T-helper 2 cell treated with Interferon-gamma antibody and Interleukin-4, amounts not matched to agents 5 μg/mL and 100 μg/mL, for 36 hours (primary cell): ENCODE measurements around the gene DST.

ENCODE experiments used
- DNase-seq: peaks from one replicate; pipeline ENCODE4 v3.0.0; 2021; ENCODE audit warnings: low spot score
- H3K27ac Mint-ChIP-seq: one replicate; pipeline ENCODE4 v1.8.0; 2021; ENCODE audit warnings: mild to moderate bottlenecking, mixed read lengths
- H3K27me3 Mint-ChIP-seq: one replicate; pipeline ENCODE4 v1.8.0; 2021; ENCODE audit warnings: low read depth, mixed read lengths
- H3K36me3 Mint-ChIP-seq: one replicate; pipeline ENCODE4 v1.8.0; 2021; ENCODE audit warnings: low read depth, mixed read lengths
- H3K4me1 Mint-ChIP-seq: one replicate; pipeline ENCODE4 v1.8.0; 2021; ENCODE audit warnings: low read depth, mixed read lengths
- H3K4me3 Mint-ChIP-seq: one replicate; pipeline ENCODE4 v1.8.0; 2022; ENCODE audit warnings: mild to moderate bottlenecking, moderate library complexity, mixed read lengths
- H3K9me3 Mint-ChIP-seq: one replicate; pipeline ENCODE4 v1.8.0; 2021; ENCODE audit warnings: mixed read lengths

Gene DST

DNA sequence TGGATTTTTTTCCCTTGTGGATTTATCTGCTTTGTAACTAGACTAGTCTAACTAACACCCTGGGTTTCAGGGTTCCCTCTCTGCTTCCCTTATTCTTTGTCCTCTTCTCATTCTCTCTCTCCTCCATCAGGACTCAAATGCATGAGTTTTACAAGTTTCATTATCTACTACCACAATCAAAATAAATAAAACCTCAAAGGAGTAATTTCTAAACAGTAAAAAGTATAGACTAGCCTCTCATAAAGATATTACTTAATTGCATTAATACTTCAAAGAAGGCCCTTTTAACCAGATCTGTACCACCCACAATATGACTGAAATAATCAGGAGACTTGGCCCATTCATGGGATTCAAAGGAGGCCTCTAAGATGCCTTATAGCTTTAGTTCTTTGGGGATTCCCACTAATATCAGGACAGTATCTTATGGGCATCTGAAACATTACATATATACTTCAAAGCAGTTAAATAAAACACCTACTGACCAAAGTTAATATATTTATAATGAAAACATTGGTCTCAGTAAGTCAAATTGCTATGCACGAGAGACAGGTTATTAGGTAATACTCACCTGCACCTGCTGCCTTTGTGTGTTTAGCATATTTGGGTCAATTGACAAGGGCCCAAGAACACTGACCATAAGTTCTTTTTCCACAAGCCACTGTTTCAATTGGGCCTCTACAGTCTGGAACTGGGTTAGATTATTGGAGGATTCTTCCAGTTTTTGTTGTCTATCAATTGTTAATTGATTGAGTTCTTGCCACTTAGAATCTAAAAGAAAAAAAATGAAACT lies 85.7 kb downstream of the DST start:
- H3K4me3 Mint-ChIP-seq, result no peak overlapping the region
- peaks cover 2% of the 10 kb centered on the region for H3K27me3 Mint-ChIP-seq
- no peak for DNase-seq
- no peak overlapping the region for H3K27ac Mint-ChIP-seq
- H3K36me3 Mint-ChIP-seq, result no peaks in the 10 kb centered on the region
- no peaks in the 10 kb centered on the region for H3K4me1 Mint-ChIP-seq
- no peaks in the 10 kb centered on the region for H3K9me3 Mint-ChIP-seq

DNA sequence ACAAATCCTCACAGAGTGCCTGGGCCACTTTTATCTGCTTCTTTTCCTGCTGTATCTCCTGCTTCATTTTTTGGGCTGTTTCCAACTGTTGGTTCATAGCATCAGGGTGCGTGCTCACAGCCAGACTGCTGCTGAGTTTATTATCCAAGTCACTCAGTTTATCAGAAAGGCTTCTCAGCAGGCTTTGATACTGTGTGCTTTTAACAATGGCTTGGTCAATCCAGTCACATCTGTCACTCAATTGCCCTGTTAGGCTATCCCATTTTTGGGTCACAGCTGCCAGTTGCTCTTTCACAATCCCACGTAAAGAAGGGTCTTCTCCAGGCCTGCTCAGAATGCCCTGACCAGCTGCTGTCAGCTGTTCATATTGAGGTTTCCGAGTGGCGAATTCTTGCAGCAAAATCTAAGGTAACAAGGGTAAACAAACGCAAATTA lies 87.2 kb downstream of the DST start:
- DNase-seq, result no peak
- Mint-ChIP-seq H3K27ac (no peak overlapping the region), H3K4me3 (no peak overlapping the region), H3K4me1 (no peaks in the 10 kb centered on the region), H3K36me3 (no peaks in the 10 kb centered on the region), H3K27me3 (no peaks in the 10 kb centered on the region), H3K9me3 (no peaks in the 10 kb centered on the region)

DNA sequence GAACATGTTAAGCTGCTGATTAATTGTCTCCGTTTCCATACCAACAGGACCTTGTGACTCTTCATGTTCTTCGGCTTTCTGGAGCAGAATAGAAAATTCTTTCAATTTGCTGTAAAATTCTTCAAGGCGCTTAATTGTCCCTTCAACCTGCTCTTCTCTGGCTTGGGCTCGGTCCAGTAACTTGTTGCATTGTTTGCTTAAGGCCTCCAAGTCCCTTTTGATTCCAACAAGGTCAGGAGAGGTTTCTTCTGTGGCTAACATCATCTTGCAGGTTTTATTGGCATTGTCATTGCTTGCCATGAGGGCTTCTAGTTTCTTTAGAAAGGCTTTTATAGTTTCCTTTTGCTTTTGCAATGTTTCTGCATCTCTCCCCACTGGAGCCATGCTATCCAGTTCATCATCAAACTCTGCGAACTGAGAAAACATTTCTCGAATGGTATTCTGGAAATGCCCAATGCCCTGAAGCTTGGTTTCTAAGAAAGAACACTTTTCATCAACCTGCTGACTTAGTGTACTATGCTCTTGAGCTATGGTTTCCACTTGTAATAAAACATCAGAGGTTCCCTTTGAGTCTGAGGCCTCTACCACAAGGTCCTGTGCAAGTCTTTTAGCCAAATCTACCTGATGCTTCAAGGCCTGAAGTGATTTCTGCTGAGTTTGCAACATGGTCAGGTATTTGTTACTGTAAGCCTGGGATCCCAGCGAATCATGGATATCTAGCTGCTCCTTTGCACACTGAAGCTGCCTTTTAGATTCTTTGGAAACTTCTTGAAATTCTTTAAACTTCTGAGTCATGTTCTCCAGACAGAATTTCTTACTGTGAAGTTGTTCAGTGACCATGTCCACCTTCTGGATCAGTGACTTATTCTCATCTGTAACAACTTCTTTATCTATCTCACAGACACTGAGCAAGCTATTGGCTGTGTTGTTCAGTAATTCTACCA lies 90.2 kb downstream of the DST start:
- no peaks in the 10 kb centered on the region for H3K27me3 Mint-ChIP-seq
- H3K4me1 Mint-ChIP-seq, result no peaks in the 10 kb centered on the region
- DNase-seq, result no peak
- no peak overlapping the region for H3K4me3 Mint-ChIP-seq
- no peak overlapping the region for H3K27ac Mint-ChIP-seq
- H3K9me3 Mint-ChIP-seq, result no peaks in the 10 kb centered on the region
- H3K36me3 Mint-ChIP-seq, result no peaks in the 10 kb centered on the region

DNA sequence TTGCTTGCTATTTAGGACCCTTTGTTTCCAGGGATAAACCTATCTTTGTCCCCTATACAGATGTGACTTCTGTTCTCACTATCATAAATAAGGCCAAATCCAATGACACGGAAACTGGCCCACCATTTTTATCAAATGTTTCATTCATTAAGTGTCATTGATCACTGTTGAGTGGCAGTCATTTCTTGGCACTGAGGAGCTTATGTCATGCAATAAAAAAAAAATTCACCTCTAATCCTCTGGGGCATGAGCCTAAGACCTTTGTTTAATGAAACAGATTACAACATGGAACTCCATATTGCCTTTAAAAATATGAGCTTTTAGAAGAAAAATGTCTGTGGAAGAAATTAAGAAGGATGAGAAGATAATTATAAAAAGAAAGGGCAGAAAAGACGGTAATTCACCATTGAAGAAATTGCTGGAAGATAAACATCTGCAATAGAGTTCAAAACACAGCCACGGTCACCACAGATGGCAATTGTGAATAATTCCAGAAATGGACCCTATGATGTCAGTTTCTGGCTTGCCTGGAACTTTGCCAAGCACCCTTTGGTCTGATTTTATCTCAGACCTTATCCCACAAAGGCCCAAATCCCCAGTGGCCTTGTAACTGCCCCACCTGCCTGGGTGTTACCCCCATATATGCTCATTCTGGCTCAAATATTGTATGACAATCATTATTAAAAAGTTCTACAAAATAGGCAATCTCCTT lies 91.1 kb downstream of the DST start:
- no peak for DNase-seq
- no peak overlapping the region for H3K4me3 Mint-ChIP-seq
- no peaks in the 10 kb centered on the region for H3K27me3 Mint-ChIP-seq
- H3K27ac Mint-ChIP-seq, result no peak overlapping the region
- H3K36me3 Mint-ChIP-seq, result no peaks in the 10 kb centered on the region
- no peaks in the 10 kb centered on the region for H3K4me1 Mint-ChIP-seq
- no peaks in the 10 kb centered on the region for H3K9me3 Mint-ChIP-seq

DNA sequence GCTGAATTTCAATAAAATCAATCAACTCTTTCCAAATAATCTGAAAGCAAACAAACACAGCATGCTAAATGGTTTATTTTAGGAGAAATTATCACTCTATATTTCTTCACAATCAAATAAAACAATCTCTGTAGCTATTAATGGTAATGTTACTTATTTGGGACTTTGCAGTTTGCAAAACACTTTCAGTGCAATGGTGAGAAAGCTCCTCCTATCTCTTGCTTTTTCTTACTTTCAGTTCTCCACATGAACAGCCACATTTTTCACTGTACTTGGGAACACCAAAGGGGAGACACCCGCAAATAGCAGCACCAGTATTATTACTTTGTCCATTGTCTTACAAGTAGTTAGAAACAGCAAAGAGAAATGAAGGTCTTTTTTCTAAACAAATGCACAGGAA lies 92.4 kb downstream of the DST start:
- Mint-ChIP-seq H3K27me3 (no peaks in the 10 kb centered on the region), H3K4me1 (no peaks in the 10 kb centered on the region), H3K36me3 (no peaks in the 10 kb centered on the region), H3K27ac (no peak overlapping the region), H3K4me3 (no peak overlapping the region), H3K9me3 (no peaks in the 10 kb centered on the region)
- DNase-seq, result no peak

DNA sequence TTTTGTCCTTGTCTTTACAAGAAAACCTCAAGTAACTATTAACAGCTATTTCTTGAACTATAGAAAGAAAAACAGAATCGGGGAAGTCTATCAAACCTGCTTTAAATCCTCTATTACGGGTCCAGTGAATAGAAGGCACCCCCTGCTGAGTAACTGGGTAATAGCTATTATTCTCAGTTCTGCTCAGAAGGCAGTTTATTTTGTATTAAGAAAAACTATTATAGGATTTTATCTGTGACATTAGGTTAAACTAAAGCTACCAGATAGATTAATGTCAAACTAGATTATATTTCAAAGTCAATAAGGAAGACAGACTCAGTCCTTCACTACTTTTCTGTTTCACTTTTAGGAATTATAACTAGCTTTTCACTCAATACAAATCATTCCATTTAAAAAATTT lies 93.7 kb downstream of the DST start:
- Mint-ChIP-seq H3K27me3 (peaks cover 2% of the 10 kb centered on the region), H3K9me3 (no peaks in the 10 kb centered on the region), H3K27ac (no peak overlapping the region), H3K4me3 (no peak overlapping the region), H3K4me1 (no peaks in the 10 kb centered on the region), H3K36me3 (no peaks in the 10 kb centered on the region)
- DNase-seq, result no peak

DNA sequence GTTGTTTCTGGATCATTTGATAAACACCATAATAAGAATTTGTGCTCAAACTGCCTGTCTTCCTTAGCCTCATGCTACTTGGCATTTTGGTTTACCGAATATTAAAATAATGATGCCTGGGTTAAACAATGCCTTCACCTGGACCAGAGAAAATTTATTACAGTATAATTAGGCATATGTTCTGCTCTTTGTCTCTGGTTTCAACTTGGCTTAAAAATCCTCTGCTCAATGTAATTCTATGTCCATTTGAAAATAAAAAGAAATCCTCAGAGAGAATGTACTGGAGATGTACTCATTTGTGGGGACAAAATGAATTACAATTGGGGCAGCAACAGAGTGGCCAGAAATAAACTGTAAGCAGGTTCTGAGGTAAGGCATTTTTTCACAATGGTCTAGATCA lies 95.0 kb downstream of the DST start:
- peaks cover 2% of the 10 kb centered on the region for H3K27me3 Mint-ChIP-seq
- H3K36me3 Mint-ChIP-seq, result no peaks in the 10 kb centered on the region
- no peaks in the 10 kb centered on the region for H3K9me3 Mint-ChIP-seq
- no peak overlapping the region for H3K27ac Mint-ChIP-seq
- DNase-seq, result no peak
- H3K4me1 Mint-ChIP-seq, result no peaks in the 10 kb centered on the region
- H3K4me3 Mint-ChIP-seq, result no peak overlapping the region

DNA sequence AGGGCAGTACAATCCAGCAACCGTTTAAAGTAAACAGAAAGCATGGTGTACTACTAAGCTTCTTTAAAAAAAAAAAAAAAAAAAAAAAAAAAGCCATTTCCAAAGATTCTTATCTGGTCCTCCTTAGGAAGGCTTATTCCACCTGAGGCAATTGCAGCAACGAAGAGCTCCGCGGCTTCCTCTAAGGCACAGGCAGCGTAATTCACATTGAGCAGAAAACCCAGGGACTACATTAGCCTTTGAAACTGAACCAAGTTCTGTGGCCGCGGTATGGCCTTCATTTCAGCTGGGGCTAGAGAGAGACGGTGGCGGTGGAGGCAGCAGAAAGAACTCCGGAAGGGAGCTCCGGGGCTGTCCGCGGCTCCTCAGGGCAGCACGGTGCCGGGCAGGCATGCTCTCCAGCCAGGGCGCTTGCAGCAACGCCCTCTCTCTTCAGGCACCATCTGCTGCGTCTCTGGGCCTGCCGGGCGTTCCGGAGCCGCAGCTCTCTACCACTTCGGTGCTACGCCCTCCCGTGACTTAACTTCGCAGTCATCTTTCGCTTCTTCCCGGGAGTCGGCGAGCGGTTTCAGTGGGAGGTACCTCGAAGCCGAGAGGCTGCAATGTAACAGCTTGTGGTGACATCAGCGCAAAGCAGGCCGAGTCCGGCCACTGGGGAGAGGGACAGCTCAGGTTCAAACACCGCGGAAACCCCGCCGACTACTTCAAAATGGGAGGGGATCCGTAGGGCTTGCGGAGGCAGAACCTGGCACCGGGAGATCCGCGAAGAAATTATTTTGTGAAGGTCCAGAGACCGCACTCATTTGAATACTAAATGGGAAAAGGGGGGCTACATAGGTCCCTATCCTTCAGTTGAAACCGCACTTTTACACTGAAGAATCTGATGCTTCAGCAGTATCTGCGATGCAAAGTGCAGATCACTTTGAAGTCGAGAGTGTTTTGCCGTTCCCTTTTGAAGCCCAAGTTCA lies 100.0 kb downstream of the DST start:
- peak; percentile 84 for DNase-seq
- no peaks in the 10 kb centered on the region for H3K9me3 Mint-ChIP-seq
- H3K4me3 Mint-ChIP-seq, result no peak overlapping the region
- no peaks in the 10 kb centered on the region for H3K4me1 Mint-ChIP-seq
- peaks cover 2% of the 10 kb centered on the region for H3K27me3 Mint-ChIP-seq
- no peak overlapping the region for H3K27ac Mint-ChIP-seq
- no peaks in the 10 kb centered on the region for H3K36me3 Mint-ChIP-seq

DNA sequence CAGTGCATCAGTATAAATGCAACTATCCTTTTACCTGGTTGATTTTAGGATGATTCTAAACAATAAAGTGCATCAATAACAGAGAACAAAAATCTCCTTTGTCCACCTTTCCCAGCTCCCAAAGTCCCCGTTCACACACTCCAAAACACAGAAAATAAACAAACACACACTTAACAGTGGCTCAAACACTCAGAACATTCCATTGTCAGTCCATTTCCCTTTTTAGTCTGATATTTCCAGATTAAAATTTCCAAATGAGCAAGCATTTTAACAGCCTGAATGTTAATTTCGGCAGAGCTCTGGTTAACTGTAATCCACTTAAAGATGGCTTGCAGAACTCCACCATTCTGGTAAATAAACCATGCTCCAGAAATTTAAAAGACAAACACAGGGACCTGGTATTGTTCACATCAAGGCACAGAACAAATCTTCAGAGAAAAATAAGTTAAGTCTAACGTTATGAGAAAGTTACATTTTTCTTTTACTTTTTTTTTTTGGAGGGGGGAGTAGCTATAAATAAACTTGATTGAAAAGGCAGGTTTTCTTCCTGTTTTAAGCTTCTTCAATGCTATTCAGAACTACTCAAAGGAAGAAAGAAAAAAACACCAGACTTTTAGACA lies 100.8 kb downstream of the DST start:
- Mint-ChIP-seq H3K27me3 (peaks cover 2% of the 10 kb centered on the region), H3K27ac (no peak overlapping the region), H3K4me3 (no peak overlapping the region), H3K9me3 (no peaks in the 10 kb centered on the region), H3K36me3 (no peaks in the 10 kb centered on the region), H3K4me1 (no peaks in the 10 kb centered on the region)
- DNase-seq, result no peak

DNA sequence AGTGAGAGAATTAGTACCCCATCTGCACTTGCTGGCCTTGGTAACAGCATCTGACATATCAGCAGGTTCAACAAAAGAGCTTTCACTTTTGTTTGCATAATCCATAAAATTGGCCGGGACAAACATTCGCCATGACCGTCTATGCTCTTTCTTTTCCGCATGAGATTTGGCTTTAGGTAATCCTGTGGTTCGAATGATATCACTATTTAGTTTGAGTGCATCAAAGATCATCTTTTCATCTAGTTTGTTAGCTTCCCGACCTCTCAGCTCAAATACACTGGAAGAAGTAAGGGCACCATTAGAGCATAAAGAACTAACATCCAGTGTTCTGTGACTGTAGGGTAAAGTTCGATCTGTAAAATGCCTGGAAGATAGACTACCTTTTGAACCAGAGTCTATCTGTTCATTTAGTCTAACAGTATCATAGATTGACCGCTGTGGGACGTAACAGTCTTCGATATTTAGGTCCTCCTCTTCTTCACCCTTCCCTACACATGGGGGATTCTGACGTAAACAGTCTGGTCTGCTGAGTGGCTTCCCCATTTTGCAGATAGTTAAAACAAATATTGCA lies 101.6 kb downstream of the DST start:
- no peak for DNase-seq
- H3K4me1 Mint-ChIP-seq, result no peaks in the 10 kb centered on the region
- H3K36me3 Mint-ChIP-seq, result no peaks in the 10 kb centered on the region
- no peaks in the 10 kb centered on the region for H3K9me3 Mint-ChIP-seq
- no peak overlapping the region for H3K27ac Mint-ChIP-seq
- peaks cover 2% of the 10 kb centered on the region for H3K27me3 Mint-ChIP-seq
- no peak overlapping the region for H3K4me3 Mint-ChIP-seq

DNA sequence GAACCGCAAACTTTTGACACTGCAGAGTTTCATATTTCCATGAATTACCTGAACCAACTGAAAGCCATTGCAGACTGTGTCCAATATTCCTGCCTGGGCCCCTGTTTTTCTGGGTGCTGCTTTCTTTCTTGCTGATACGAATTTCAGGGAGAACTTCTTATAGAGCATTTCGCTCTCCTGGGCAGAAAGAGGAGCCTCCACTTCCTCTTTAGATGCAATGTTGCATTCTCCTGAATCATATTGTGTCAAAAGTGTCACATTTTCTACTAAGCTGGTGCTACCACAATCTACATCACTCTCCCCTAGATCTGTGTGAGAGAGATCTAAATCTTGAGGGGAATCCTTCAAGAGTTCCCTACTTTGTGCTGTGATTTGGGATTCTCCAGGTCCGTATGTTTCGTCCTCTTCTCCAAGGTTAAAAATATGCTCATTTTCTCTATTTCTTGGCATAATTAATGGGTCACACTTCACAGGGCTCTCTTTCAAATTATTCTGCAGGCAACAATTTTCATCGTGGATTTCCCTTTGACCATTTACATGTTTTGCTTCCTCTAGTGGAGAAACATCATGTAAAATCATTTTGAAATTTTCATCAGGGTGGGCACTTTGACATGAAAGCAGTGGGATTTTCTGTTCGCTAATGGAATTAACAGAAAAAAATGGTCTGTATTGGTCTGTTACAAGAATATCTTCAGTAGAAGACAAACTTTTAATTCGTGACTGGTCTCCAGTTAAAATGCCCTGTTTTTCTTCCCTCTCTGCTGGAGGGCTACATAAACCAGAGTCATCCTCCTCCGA lies 102.3 kb downstream of the DST start:
- Mint-ChIP-seq H3K4me3 (no peak overlapping the region), H3K27me3 (peaks cover 2% of the 10 kb centered on the region), H3K4me1 (no peaks in the 10 kb centered on the region), H3K9me3 (no peaks in the 10 kb centered on the region), H3K36me3 (no peaks in the 10 kb centered on the region), H3K27ac (no peak overlapping the region)
- no peak for DNase-seq

DNA sequence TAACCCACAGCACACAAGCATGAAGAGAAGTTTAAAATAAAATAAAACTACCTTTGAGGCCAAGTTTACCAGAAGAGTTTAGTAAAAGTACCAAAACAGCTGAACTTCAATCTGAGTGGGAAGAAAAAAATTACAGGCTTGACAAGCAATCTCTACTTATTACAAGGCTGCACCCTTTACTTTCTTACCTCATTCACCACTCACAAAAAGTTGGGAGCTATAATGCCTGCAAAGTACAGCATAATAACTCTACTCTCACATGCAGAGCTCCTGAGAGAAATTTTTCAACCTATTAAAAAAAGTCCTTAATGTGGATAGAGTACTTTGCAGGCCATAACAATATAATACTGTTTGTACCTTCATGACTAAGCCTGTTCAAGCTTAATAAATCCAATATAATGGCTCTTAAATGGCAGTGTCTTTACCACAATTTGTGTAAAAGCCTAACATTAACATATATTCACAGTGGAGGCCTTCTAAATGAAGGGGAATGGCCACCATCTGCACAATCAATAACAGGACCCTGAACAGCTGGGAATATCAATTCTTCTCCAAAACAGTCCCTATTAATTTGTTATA lies 103.1 kb downstream of the DST start:
- no peaks in the 10 kb centered on the region for H3K4me1 Mint-ChIP-seq
- H3K27ac Mint-ChIP-seq, result no peak overlapping the region
- DNase-seq, result no peak
- peaks cover 2% of the 10 kb centered on the region for H3K27me3 Mint-ChIP-seq
- no peaks in the 10 kb centered on the region for H3K36me3 Mint-ChIP-seq
- no peaks in the 10 kb centered on the region for H3K9me3 Mint-ChIP-seq
- no peak overlapping the region for H3K4me3 Mint-ChIP-seq
